ENCODE measurements around the gene NCAN.

The NCAN gene

DNA sequence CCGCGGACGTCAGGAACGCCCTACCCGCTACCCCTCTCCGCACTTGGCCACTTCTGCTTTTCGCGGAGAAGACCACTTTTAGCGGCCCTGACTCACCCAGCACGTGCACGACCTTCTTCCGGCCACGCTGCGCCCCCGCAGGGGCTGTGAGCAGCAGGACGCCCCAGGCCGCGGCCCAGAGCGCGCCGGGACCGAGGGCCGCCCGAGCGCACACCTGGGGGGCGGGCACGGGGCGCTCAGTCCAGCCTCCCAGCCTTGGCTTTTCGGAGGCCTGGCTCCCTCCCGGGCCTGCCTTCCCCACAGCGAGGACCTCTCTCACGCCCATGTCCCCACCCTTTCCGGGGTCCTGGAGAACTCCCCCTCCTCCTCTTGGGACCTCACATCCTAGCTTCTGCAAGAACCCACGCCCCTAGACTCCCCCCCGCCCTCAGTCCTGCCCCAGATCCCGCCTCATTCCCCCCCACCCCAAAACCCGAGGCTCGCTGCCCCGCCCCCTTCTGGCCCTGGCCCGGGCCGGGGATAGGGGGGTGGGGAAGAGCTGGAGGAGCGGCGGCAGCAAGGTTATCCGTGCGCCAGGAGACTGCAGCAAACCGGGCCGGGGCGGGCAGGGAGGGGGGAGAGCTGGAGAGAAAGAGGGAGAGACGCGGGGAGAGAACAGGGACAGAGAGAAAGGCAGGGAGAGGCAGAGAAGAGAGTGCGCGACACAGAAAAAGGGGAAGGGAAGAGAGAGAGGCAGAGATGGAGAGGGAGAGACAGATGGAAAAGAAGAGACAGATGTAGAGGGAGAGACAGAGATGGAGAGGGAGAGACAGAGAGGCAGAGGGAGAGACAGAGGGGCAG lies 49.8 kb downstream of the NCAN start:
- no peak overlapping the region for H3K4me3 ChIP-seq (replicated peaks in 1 of 2; ENCODE audit: low read depth in 2 of 2, low read length in 2 of 2)
- TF ChIP-seq, protein P1, sequence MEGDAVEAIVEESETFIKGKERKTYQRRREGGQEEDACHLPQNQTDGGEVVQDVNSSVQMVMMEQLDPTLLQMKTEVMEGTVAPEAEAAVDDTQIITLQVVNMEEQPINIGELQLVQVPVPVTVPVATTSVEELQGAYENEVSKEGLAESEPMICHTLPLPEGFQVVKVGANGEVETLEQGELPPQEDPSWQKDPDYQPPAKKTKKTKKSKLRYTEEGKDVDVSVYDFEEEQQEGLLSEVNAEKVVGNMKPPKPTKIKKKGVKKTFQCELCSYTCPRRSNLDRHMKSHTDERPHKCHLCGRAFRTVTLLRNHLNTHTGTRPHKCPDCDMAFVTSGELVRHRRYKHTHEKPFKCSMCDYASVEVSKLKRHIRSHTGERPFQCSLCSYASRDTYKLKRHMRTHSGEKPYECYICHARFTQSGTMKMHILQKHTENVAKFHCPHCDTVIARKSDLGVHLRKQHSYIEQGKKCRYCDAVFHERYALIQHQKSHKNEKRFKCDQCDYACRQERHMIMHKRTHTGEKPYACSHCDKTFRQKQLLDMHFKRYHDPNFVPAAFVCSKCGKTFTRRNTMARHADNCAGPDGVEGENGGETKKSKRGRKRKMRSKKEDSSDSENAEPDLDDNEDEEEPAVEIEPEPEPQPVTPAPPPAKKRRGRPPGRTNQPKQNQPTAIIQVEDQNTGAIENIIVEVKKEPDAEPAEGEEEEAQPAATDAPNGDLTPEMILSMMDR (IDR thresholded peaks at IDR 0.05; ENCODE audit: low read depth, low read length), result no peak
- no peak for DNase-seq (ENCODE audit: low read depth in 2 of 2)

- no peak for DNase-seq (ENCODE audit: low read depth in 2 of 2)
- TF ChIP-seq, protein P1 (IDR thresholded peaks at IDR 0.05; ENCODE audit: low read depth, low read length), result no peak
- no peak overlapping the region for H3K4me3 ChIP-seq (replicated peaks in 1 of 2; ENCODE audit: low read depth in 2 of 2, low read length in 2 of 2)
These were observed 50.7 kb downstream of the NCAN start for GRCh38 chr19:19262190-19263057.

DNA sequence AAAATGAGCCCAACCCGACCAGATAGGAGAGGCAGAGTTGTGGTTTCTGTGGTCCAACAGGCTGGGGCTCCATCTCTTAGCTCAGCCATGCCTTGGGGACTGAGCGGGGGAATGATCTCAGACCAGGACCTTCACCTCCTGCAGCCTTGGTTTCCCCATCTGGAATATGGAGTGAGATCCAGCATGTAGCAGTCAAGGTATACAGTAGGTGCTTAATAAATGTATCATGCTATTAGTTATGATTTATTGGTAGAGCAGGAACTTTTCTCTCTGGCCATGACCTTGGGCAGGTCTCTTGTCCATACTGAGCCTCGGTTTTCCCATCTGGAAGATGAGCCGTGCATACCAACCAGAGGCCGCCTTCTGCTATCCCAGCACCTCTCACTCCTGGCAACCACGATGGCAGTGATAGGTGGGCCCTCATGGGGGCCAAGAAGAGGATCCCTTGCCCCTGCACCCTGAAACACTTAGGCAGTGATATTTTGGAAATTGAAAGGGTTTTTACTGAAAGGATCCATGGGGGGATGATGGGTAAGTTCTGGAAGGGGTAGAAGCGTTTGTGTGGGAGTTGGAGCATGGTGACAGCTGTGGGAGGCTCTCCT lies 52.2 kb downstream of the NCAN start:
- TF ChIP-seq, protein P1 (IDR thresholded peaks at IDR 0.05; ENCODE audit: low read depth, low read length), result no peak
- no peak for DNase-seq (ENCODE audit: low read depth in 2 of 2)
- no peak overlapping the region for H3K4me3 ChIP-seq (replicated peaks in 1 of 2; ENCODE audit: low read depth in 2 of 2, low read length in 2 of 2)

GRCh38 chr19:19267305-19267704 lies 55.5 kb downstream of the NCAN start:
- TF ChIP-seq, protein P1 (IDR thresholded peaks at IDR 0.05; ENCODE audit: low read depth, low read length), result no peak
- DNase-seq (ENCODE audit: low read depth in 2 of 2), result no peak
- H3K4me3 ChIP-seq (replicated peaks in 1 of 2; ENCODE audit: low read depth in 2 of 2, low read length in 2 of 2), result no peak overlapping the region

GRCh38 chr19:19268453-19269385 lies 57.0 kb downstream of the NCAN start:
- no peak overlapping the region for H3K4me3 ChIP-seq (replicated peaks in 1 of 2; ENCODE audit: low read depth in 2 of 2, low read length in 2 of 2)
- DNase-seq (ENCODE audit: low read depth in 2 of 2), result no peak
- TF ChIP-seq, protein P1 (IDR thresholded peaks at IDR 0.05; ENCODE audit: low read depth, low read length), result no peak

All from cardiac fibroblast (primary cell).